Fibroblast of lung (primary cell): Measurements from ENCODE around the gene TRAF3. TPM values are rescaled to one million over a fixed set of nuclear protein-coding genes. Genes with fewer than 3 reads are reported as not detected.

Experiments used
- DNase-seq, 2 donors: peaks; one replicate each; pipeline versions ENCODE4 v3.0.0 to v3.0.0-alpha.2; 2010; ENCODE audit warnings: low read depth in 2 of 2
- H2AFZ ChIP-seq: 2 replicates; pipeline ENCODE4 v1.5.1; 2012; ENCODE audit warnings: low read length, control low read depth, inconsistent platforms
- H3K27ac ChIP-seq: 2 replicates; pipeline ENCODE4 v1.5.1; 2011; ENCODE audit warnings: low read length, control low read depth; ENCODE audit not compliant: insufficient read depth
- H3K27me3 ChIP-seq: 2 replicates; pipeline ENCODE4 v1.5.1; 2011; ENCODE audit warnings: mild to moderate bottlenecking, low read length; ENCODE audit not compliant: control insufficient read depth, insufficient read depth
- H3K36me3 ChIP-seq: 2 replicates; pipeline ENCODE4 v1.5.1; 2011; ENCODE audit warnings: low read length; ENCODE audit not compliant: control insufficient read depth, insufficient read depth
- H3K4me1 ChIP-seq: 2 replicates; pipeline ENCODE4 v1.5.1; 2011; ENCODE audit warnings: low read length; ENCODE audit not compliant: control insufficient read depth, insufficient read depth; ENCODE audit errors: extremely low read depth
- H3K4me2 ChIP-seq: 2 replicates; pipeline ENCODE4 v1.5.1; 2011; ENCODE audit warnings: low read length, control low read depth; ENCODE audit not compliant: insufficient read depth; ENCODE audit errors: extremely low read depth
- H3K4me3 ChIP-seq, 4 experiments: fragments of 200-600 bp in 1 of 4; sonication (generic) in 1 of 4; replicated peaks in 1 of 4; 2 replicates each; pipeline ENCODE4 v1.5.1; 2011 to 2016; ENCODE audit warnings: low read length in 4 of 4, low read depth in 3 of 4, mild to moderate bottlenecking in 3 of 4, control low read depth in 2 of 4, inconsistent platforms in 1 of 4, mixed read lengths in 1 of 4; ENCODE audit not compliant: insufficient read depth in 1 of 4; ENCODE audit errors: control extremely low read depth in 1 of 4
- H3K79me2 ChIP-seq: 2 replicates; pipeline ENCODE4 v1.5.1; 2012; ENCODE audit warnings: mild to moderate bottlenecking, low read length, inconsistent platforms; ENCODE audit not compliant: control insufficient read depth, insufficient read depth
- H3K9ac ChIP-seq: 2 replicates; pipeline ENCODE4 v1.5.1; 2011; ENCODE audit warnings: mild to moderate bottlenecking, low read length, control low read depth; ENCODE audit not compliant: insufficient read depth
- H3K9me3 ChIP-seq: 2 replicates; pipeline ENCODE4 v1.5.1; 2012; ENCODE audit warnings: low read depth, low read length; ENCODE audit not compliant: control insufficient read depth, insufficient read depth
- H4K20me1 ChIP-seq: 2 replicates; pipeline ENCODE4 v1.5.1; 2011; ENCODE audit warnings: low read length; ENCODE audit not compliant: control insufficient read depth, insufficient read depth; ENCODE audit errors: extremely low read depth
- EZH2 ChIP-seq: IDR thresholded peaks from 2 replicates; pipeline ENCODE4 v1.5.1; 2012; ENCODE audit warnings: low read length, control low read depth, mild to moderate bottlenecking; ENCODE audit errors: missing control alignments
- polyA plus RNA-seq, 2 donors: library from polyadenylated mRNA; depleted of rRNA in 1 of 2; stranded (reverse) in 1 of 2; unstranded in 1 of 2; fragments of >200 nt; gene quantifications; 2 replicates each; pipeline ENCODE4 v1.2.1, GENCODE V29; 2011 to 2012; ENCODE audit warnings: missing spikeins in 1 of 2
- total RNA-seq: library from RNA; depleted of rRNA; stranded (reverse); fragments of >200 nt; gene quantifications from 2 replicates; pipeline ENCODE4 v1.2.1, GENCODE V29; 2014
- TF ChIP-seq, protein P1 (sequence below), 2 donors: IDR thresholded peaks in 1 of 2; conservative IDR thresholded peaks in 1 of 2; 1 replicate in 1 of 2; 2 replicates in 1 of 2; pipeline ENCODE4 v1.5.1; 2011 to 2012; ENCODE audit warnings: low read length in 2 of 2, control low read depth in 1 of 2, inconsistent platforms in 1 of 2, low read depth in 1 of 2, mild to moderate bottlenecking in 1 of 2

Gene TRAF3
- total and polyA plus RNA-seq, 2 donors (not counting 1 experiment from before 2014, with no cell fraction given) = 12.1 to 14.4 TPM

- Histone ChIP-seq H3K9me3 (no peaks in the 10 kb centered on the region), H2AFZ (no peak overlapping the region), H3K79me2 (no peaks in the 10 kb centered on the region), H3K36me3 (peaks cover 3% of the 10 kb centered on the region), H3K27ac (no peak overlapping the region), H3K4me1 (no peaks in the 10 kb centered on the region), H3K4me2 (no peak overlapping the region), H4K20me1 (no peaks in the 10 kb centered on the region), H3K4me3 (no peak overlapping the region), H3K27me3 (no peaks in the 10 kb centered on the region), H3K9ac (no peak overlapping the region)
- DNase-seq = no peak
- TF ChIP-seq, protein P1, sequence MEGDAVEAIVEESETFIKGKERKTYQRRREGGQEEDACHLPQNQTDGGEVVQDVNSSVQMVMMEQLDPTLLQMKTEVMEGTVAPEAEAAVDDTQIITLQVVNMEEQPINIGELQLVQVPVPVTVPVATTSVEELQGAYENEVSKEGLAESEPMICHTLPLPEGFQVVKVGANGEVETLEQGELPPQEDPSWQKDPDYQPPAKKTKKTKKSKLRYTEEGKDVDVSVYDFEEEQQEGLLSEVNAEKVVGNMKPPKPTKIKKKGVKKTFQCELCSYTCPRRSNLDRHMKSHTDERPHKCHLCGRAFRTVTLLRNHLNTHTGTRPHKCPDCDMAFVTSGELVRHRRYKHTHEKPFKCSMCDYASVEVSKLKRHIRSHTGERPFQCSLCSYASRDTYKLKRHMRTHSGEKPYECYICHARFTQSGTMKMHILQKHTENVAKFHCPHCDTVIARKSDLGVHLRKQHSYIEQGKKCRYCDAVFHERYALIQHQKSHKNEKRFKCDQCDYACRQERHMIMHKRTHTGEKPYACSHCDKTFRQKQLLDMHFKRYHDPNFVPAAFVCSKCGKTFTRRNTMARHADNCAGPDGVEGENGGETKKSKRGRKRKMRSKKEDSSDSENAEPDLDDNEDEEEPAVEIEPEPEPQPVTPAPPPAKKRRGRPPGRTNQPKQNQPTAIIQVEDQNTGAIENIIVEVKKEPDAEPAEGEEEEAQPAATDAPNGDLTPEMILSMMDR (conservative IDR thresholded peaks at IDR 0.05 in 1 of 2, IDR thresholded peaks at IDR 0.05 in 1 of 2; ENCODE audit: low read depth in 1 of 2, low read length in 2 of 2) = no peak
- no peak for TF ChIP-seq EZH2
Observed at GRCh38 chr14:102903889-102904512, 126.8 kb downstream of the TRAF3 start.

DNA sequence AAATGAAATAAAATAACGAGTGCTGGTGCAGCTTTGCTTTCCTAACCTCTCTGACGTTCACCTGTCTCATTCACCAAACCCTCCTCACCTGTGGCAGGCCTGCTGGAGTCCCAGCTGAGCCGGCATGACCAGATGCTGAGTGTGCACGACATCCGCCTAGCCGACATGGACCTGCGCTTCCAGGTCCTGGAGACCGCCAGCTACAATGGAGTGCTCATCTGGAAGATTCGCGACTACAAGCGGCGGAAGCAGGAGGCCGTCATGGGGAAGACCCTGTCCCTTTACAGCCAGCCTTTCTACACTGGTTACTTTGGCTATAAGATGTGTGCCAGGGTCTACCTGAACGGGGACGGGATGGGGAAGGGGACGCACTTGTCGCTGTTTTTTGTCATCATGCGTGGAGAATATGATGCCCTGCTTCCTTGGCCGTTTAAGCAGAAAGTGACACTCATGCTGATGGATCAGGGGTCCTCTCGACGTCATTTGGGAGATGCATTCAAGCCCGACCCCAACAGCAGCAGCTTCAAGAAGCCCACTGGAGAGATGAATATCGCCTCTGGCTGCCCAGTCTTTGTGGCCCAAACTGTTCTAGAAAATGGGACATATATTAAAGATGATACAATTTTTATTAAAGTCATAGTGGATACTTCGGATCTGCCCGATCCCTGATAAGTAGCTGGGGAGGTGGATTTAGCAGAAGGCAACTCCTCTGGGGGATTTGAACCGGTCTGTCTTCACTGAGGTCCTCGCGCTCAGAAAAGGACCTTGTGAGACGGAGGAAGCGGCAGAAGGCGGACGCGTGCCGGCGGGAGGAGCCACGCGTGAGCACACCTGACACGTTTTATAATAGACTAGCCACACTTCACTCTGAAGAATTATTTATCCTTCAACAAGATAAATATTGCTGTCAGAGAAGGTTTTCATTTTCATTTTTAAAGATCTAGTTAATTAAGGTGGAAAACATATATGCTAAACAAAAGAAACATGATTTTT, 128.2 kb downstream of the TRAF3 start:
- no peak overlapping the region for H3K9ac ChIP-seq
- H2AFZ ChIP-seq = no peak overlapping the region
- DNase-seq = no peak
- H3K9me3 ChIP-seq = no peaks in the 10 kb centered on the region
- TF ChIP-seq, protein P1 (conservative IDR thresholded peaks at IDR 0.05 in 1 of 2, IDR thresholded peaks at IDR 0.05 in 1 of 2; ENCODE audit: low read depth in 1 of 2, low read length in 2 of 2) = no peak
- no peak for TF ChIP-seq EZH2
- H3K27ac ChIP-seq = no peak overlapping the region
- no peaks in the 10 kb centered on the region for H3K4me1 ChIP-seq
- H3K27me3 ChIP-seq = no peaks in the 10 kb centered on the region
- no peaks in the 10 kb centered on the region for H4K20me1 ChIP-seq
- no peak overlapping the region for H3K4me2 ChIP-seq
- H3K36me3 ChIP-seq = peaks cover 3% of the 10 kb centered on the region
- no peaks in the 10 kb centered on the region for H3K79me2 ChIP-seq
- no peak overlapping the region for H3K4me3 ChIP-seq

- H3K4me1 ChIP-seq = no peaks in the 10 kb centered on the region
- no peak overlapping the region for H3K9ac ChIP-seq
- no peaks in the 10 kb centered on the region for H3K27me3 ChIP-seq
- no peak overlapping the region for H2AFZ ChIP-seq
- no peak overlapping the region for H3K4me2 ChIP-seq
- H3K4me3 ChIP-seq = no peak overlapping the region
- DNase-seq = no peak
- no peak for TF ChIP-seq EZH2
- TF ChIP-seq, protein P1 (conservative IDR thresholded peaks at IDR 0.05 in 1 of 2, IDR thresholded peaks at IDR 0.05 in 1 of 2; ENCODE audit: low read depth in 1 of 2, low read length in 2 of 2) = no peak
- H3K79me2 ChIP-seq = no peaks in the 10 kb centered on the region
- H3K36me3 ChIP-seq = peaks cover 3% of the 10 kb centered on the region
- no peak overlapping the region for H3K27ac ChIP-seq
- H4K20me1 ChIP-seq = no peaks in the 10 kb centered on the region
- no peaks in the 10 kb centered on the region for H3K9me3 ChIP-seq
Observed at GRCh38 chr14:102906616-102907302, 129.5 kb downstream of the TRAF3 start.
